Endothelial cell of umbilical vein (primary cell): ENCODE data around the gene PTCHD4.

Source experiments
- EZH2 ChIP-seq: IDR thresholded peaks from 2 replicates; pipeline ENCODE4 v1.6.1; 2012; ENCODE audit warnings: borderline replicate concordance, low read depth, mild to moderate bottlenecking, moderate library complexity, low read length, inconsistent platforms; ENCODE audit not compliant: severe bottlenecking
- FOS ChIP-seq: IDR thresholded peaks from 2 replicates; pipeline ENCODE4 v1.6.1; 2011; ENCODE audit warnings: mild to moderate bottlenecking, low read length, moderate library complexity, borderline replicate concordance; ENCODE audit not compliant: insufficient read depth
- GATA2 ChIP-seq: IDR thresholded peaks from 2 replicates; pipeline ENCODE4 v1.7.0; 2011; ENCODE audit warnings: low read depth, mild to moderate bottlenecking, moderate library complexity, mixed read lengths, low read length; ENCODE audit not compliant: insufficient read length, insufficient read depth
- JUN ChIP-seq: IDR thresholded peaks from 2 replicates; pipeline ENCODE4 v1.6.1; 2011; ENCODE audit warnings: borderline replicate concordance, low read depth; ENCODE audit not compliant: insufficient read length, insufficient read depth
- MAX ChIP-seq: IDR thresholded peaks from 2 replicates; pipeline ENCODE4 v1.6.1; 2011; ENCODE audit not compliant: insufficient read depth, insufficient read length
- MYC ChIP-seq: IDR thresholded peaks from one replicate; pipeline ENCODE4 v1.6.1; 2011; ENCODE audit warnings: mild to moderate bottlenecking, low read depth, low read length
- POLR2A ChIP-seq: IDR thresholded peaks from 2 replicates; pipeline ENCODE4 v1.6.1; 2012; ENCODE audit warnings: low read depth, mild to moderate bottlenecking, control low read depth, low read length
- POLR2AphosphoS5 ChIP-seq: IDR thresholded peaks from 2 replicates; pipeline ENCODE4 v1.6.1; 2012; ENCODE audit warnings: low read depth, mild to moderate bottlenecking, control low read depth, low read length, moderate library complexity; ENCODE audit not compliant: insufficient read depth
- TF ChIP-seq, protein P1 (sequence below), 2 donors: IDR thresholded peaks; 1 replicate in 1 of 2; 2 replicates in 1 of 2; pipeline ENCODE4 v1.5.1; 2011; ENCODE audit warnings: low read length in 2 of 2, mild to moderate bottlenecking in 2 of 2, moderate library complexity in 2 of 2, control low read depth in 1 of 2, inconsistent platforms in 1 of 2, low read depth in 1 of 2; ENCODE audit not compliant: insufficient read depth in 1 of 2; ENCODE audit errors: extremely low read depth in 1 of 2

DNA sequence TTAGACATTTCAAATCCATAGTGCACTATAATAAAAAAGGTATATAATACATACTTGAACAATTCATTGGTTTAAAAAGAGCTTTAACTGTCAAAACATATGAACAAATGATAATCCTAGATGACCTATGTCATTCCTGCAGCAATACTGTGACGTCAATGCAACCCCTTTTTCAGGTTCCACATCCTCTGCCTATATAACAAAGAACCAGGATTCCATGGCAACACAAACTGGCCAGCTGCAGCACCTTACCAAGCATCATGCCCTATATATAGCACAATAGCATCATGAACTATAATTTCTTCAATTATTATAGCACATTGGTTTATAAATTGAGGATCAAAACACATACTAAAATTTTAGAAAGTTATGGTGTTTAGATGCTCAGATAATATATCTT is 578 bp upstream of the PTCHD4 start:
- TF ChIP-seq, protein P1, sequence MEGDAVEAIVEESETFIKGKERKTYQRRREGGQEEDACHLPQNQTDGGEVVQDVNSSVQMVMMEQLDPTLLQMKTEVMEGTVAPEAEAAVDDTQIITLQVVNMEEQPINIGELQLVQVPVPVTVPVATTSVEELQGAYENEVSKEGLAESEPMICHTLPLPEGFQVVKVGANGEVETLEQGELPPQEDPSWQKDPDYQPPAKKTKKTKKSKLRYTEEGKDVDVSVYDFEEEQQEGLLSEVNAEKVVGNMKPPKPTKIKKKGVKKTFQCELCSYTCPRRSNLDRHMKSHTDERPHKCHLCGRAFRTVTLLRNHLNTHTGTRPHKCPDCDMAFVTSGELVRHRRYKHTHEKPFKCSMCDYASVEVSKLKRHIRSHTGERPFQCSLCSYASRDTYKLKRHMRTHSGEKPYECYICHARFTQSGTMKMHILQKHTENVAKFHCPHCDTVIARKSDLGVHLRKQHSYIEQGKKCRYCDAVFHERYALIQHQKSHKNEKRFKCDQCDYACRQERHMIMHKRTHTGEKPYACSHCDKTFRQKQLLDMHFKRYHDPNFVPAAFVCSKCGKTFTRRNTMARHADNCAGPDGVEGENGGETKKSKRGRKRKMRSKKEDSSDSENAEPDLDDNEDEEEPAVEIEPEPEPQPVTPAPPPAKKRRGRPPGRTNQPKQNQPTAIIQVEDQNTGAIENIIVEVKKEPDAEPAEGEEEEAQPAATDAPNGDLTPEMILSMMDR (IDR thresholded peaks at IDR 0.05; ENCODE audit: extremely low read depth in 1 of 2, insufficient read depth in 1 of 2, low read depth in 1 of 2, low read length in 2 of 2): no peak
- TF ChIP-seq POLR2AphosphoS5 (no peak), EZH2 (no peak), MAX (no peak), POLR2A (no peak), GATA2 (no peak), MYC (no peak), FOS (no peak), JUN (peak; percentile 23)
